ENCODE measurements around the gene MTPN. TPM values are rescaled to one million over a fixed set of nuclear protein-coding genes. Genes with fewer than 3 reads are reported as not detected.

The MTPN gene
- total RNA-seq, 4 donors from 2014 or later, result 59.6 to 83.3 (median 71.2) TPM

GRCh38 chr7:135900065-135900546 is 77.1 kb downstream of the MTPN start:
- TF ChIP-seq POLR2A (IDR thresholded peaks at IDR 0.05) (no peak), CTCF (IDR thresholded peaks at IDR 0.05) (no peak)
- intact Hi-C loops (cut with DNase I; ENCODE audit: low total_unique reads), result no loop called here
- WGBS, 2 donors, result 84% methylated on average over 5 of the region's 5 CpGs
- no peak for DNase-seq (ENCODE audit: low spot score in 2 of 2)
- H3K4me3 ChIP-seq (ENCODE audit: low read depth, poor library complexity, severe bottlenecking), result no peak overlapping the region

GRCh38 chr7:135899458-135900064 is 77.6 kb downstream of the MTPN start:
- no peak overlapping the region for H3K4me3 ChIP-seq (ENCODE audit: low read depth, poor library complexity, severe bottlenecking)
- intact Hi-C loops (cut with DNase I; ENCODE audit: low total_unique reads), result no loop called here
- DNase-seq (ENCODE audit: low spot score in 2 of 2), result no peak
- WGBS, 2 donors, result 72 to 78% methylated on average over 6 of the region's 6 CpGs
- TF ChIP-seq CTCF (IDR thresholded peaks at IDR 0.05) (no peak), POLR2A (IDR thresholded peaks at IDR 0.05) (no peak)

- H3K4me3 ChIP-seq (ENCODE audit: low read depth, poor library complexity, severe bottlenecking), result no peak overlapping the region
- no peak for DNase-seq (ENCODE audit: low spot score in 2 of 2)
- 73 to 74% methylated on average over 3 of the region's 3 CpGs for WGBS, 2 donors
- intact Hi-C loops (cut with DNase I; ENCODE audit: low total_unique reads), result no loop called here
- TF ChIP-seq CTCF (IDR thresholded peaks at IDR 0.05) (no peak), POLR2A (IDR thresholded peaks at IDR 0.05) (no peak)
Observed at GRCh38 chr7:135898226-135898625, 78.9 kb downstream of the MTPN start.

- H3K4me3 ChIP-seq (ENCODE audit: low read depth, poor library complexity, severe bottlenecking), result no peak overlapping the region
Observed at GRCh38 chr7:135894816-135895215, 82.3 kb downstream of the MTPN start.

GRCh38 chr7:135889823-135890222 is 87.3 kb downstream of the MTPN start:
- intact Hi-C loops (cut with DNase I; ENCODE audit: low total_unique reads), result no loop called here
- 71 to 73% methylated on average over 6 of the region's 6 CpGs for WGBS, 2 donors

More at GRCh38 chr7:135894816-135895215, 82.3 kb downstream of the MTPN start:
- TF ChIP-seq CTCF (IDR thresholded peaks at IDR 0.05) (no peak), POLR2A (IDR thresholded peaks at IDR 0.05) (no peak)
- intact Hi-C loops (cut with DNase I; ENCODE audit: low total_unique reads), result no loop called here
- DNase-seq (ENCODE audit: low spot score in 2 of 2), result no peak
- 72 to 85% methylated on average over 3 of the region's 3 CpGs for WGBS, 2 donors

More at GRCh38 chr7:135889823-135890222, 87.3 kb downstream of the MTPN start:
- DNase-seq (ENCODE audit: low spot score in 2 of 2), result no peak
- TF ChIP-seq CTCF (IDR thresholded peaks at IDR 0.05) (no peak), POLR2A (IDR thresholded peaks at IDR 0.05) (no peak)
- no peak overlapping the region for H3K4me3 ChIP-seq (ENCODE audit: low read depth, poor library complexity, severe bottlenecking)

All from lower leg skin (tissue), 4 donors.